AG09319 (cell line): ENCODE data around the gene PLA2G2C.
"Not testable (repeated sequence)": the region's sequence is repeated elsewhere in the genome, so short reads cannot be mapped to it uniquely, and the experiment has no call there.

Experiments used
- DNase-seq: peaks from one replicate; pipeline ENCODE4 v3.0.0-alpha.2; 2010; ENCODE audit warnings: low read depth; ENCODE audit errors: extremely low read depth
- CTCF ChIP-seq: IDR thresholded peaks from 2 replicates; pipeline ENCODE4 v1.5.1; 2011; ENCODE audit warnings: low read depth, mild to moderate bottlenecking, inconsistent platforms, low read length, moderate library complexity

PLA2G2C gene

GRCh38 chr1:20138961-20139550 is 47.3 kb downstream of the PLA2G2C start, which contains the start of gene PLA2G2F:
Gene PLA2G2F (plus strand): TSS chr1:20139323. CDS start chr1:20139428, 105 bp downstream.
- no peak for TF ChIP-seq CTCF
- DNase-seq, result no peak

- no peak for TF ChIP-seq CTCF
- no peak for DNase-seq
Observed at GRCh38 chr1:20138346-20138745, 48.0 kb downstream of the PLA2G2C start.

- no peak for DNase-seq
- TF ChIP-seq CTCF, result no peak
Observed at GRCh38 chr1:20137604-20138003, 48.7 kb downstream of the PLA2G2C start.

- DNase-seq, result no peak
- TF ChIP-seq CTCF, result no peak
Observed at GRCh38 chr1:20137055-20137454, 49.3 kb downstream of the PLA2G2C start.

GRCh38 chr1:20136249-20136648 is 50.1 kb downstream of the PLA2G2C start:
- TF ChIP-seq CTCF, result no peak
- DNase-seq, result no peak

GRCh38 chr1:20134995-20135394 is 51.3 kb downstream of the PLA2G2C start:
- DNase-seq, result no peak
- no peak for TF ChIP-seq CTCF

GRCh38 chr1:20130518-20130917 is 55.8 kb downstream of the PLA2G2C start:
- not testable (repeated sequence) for DNase-seq

GRCh38 chr1:20126806-20127440 is 59.4 kb downstream of the PLA2G2C start:
- no peak for TF ChIP-seq CTCF
- DNase-seq, result no peak
